K562 (cell line): ENCODE measurements around the gene ORAI3. TPM values are rescaled to one million over a fixed set of nuclear protein-coding genes. Genes with fewer than 3 reads are reported as not detected.

Experiments
- ATF2 ChIP-seq: sonication (generic); formaldehyde crosslinking; IDR thresholded peaks from 2 replicates; pipeline ENCODE4 v1.8.1; 2022; ENCODE audit warnings: missing genetic modification reagents
- CHD4 ChIP-seq: fragments of 200-600 bp; sonication (generic); IDR thresholded peaks from 3 replicates; pipeline ENCODE4 v1.6.1; 2012; ENCODE audit warnings: low read depth, mild to moderate bottlenecking, mixed read lengths, low read length, inconsistent platforms; ENCODE audit not compliant: insufficient read depth, insufficient replicate concordance, poor library complexity, severe bottlenecking
- CREB1 ChIP-seq, 2 experiments: sonication (generic) in 1 of 2; formaldehyde crosslinking in 1 of 2; IDR thresholded peaks; 2 replicates each; pipeline versions ENCODE4 v1.6.1 to v1.8.0; 2012 to 2022; ENCODE audit warnings: inconsistent platforms in 1 of 2, mild to moderate bottlenecking in 1 of 2, missing genetic modification reagents in 1 of 2, moderate library complexity in 1 of 2
- ESRRA ChIP-seq: fragments of 450-650 bp; IDR thresholded peaks from 2 replicates; pipeline ENCODE4 v1.6.1; 2014; ENCODE audit warnings: low read depth, mild to moderate bottlenecking, moderate library complexity, borderline replicate concordance
- GTF2F1 ChIP-seq: IDR thresholded peaks from 2 replicates; pipeline ENCODE4 v1.6.1; 2011; ENCODE audit warnings: low read depth, low read length, improper control_type of control experiment
- LARP7 ChIP-seq: fragments of 450-650 bp; IDR thresholded peaks from 2 replicates; pipeline ENCODE4 v1.6.1; 2016
- MEF2A ChIP-seq: IDR thresholded peaks from 2 replicates; pipeline ENCODE4 v1.6.1; 2011; ENCODE audit warnings: low read depth, mild to moderate bottlenecking, low read length, moderate library complexity; ENCODE audit not compliant: control insufficient read depth
- PHF8 ChIP-seq: fragments of 200-600 bp; sonication (generic); IDR thresholded peaks from 2 replicates; pipeline ENCODE4 v1.6.1; 2012; ENCODE audit warnings: mixed run types, mild to moderate bottlenecking, inconsistent platforms, low read length, moderate library complexity, borderline replicate concordance
- SMAD2 ChIP-seq: fragments of 150-350 bp; IDR thresholded peaks from 2 replicates; pipeline ENCODE4 v1.6.1; 2014; ENCODE audit warnings: low read depth, mild to moderate bottlenecking, low read length
- SMARCE1 ChIP-seq: fragments of 450-650 bp; IDR thresholded peaks from 2 replicates; pipeline ENCODE4 v1.7.1; 2016; ENCODE audit warnings: mild to moderate bottlenecking
- SNAPC5 ChIP-seq: fragments of 250-450 bp; sonication (Bioruptor Pico); IDR thresholded peaks from 2 replicates; pipeline ENCODE4 v1.8.0; 2021; ENCODE audit warnings: moderate library complexity, mild to moderate bottlenecking, inconsistent platforms
- VEZF1 ChIP-seq: fragments of 200-800 bp; sonication (Bioruptor generic); IDR thresholded peaks from 2 replicates; pipeline ENCODE4 v1.6.1; 2017; ENCODE audit warnings: missing genetic modification characterization, missing compliant biosample characterization
- ZBTB17 ChIP-seq: fragments of 450-650 bp; formaldehyde crosslinking; IDR thresholded peaks from 2 replicates; pipeline ENCODE4 v1.4.0; 2020; ENCODE audit warnings: mild to moderate bottlenecking
- ZFX ChIP-seq: sonication (generic); formaldehyde crosslinking; IDR thresholded peaks from 2 replicates; pipeline ENCODE4 v1.8.0; 2022; ENCODE audit warnings: mild to moderate bottlenecking, missing genetic modification reagents, moderate library complexity
- ZNF212 ChIP-seq: fragments of 450-650 bp; formaldehyde crosslinking; IDR thresholded peaks from 2 replicates; pipeline ENCODE4 v1.4.0; 2020; ENCODE audit warnings: mild to moderate bottlenecking
- ZNF445 ChIP-seq: fragments of 250-450 bp; sonication (Bioruptor Pico); IDR thresholded peaks from 2 replicates; pipeline ENCODE4 v1.4.0; 2020; ENCODE audit warnings: low read depth, mild to moderate bottlenecking, moderate library complexity
- ZSCAN32 ChIP-seq: fragments of 450-650 bp; formaldehyde crosslinking; IDR thresholded peaks from 2 replicates; pipeline ENCODE4 v1.4.0; 2020; ENCODE audit warnings: mild to moderate bottlenecking, moderate library complexity
- polyA plus RNA-seq, 8 experiments: library from polyadenylated mRNA; depleted of rRNA in 4 of 8; stranded (reverse) in 5 of 8; unstranded in 3 of 8; fragments of >200 nt; fragmentation: Nextera tagmentation in 2 of 8; fragmentation: Illumina TruSeq in 1 of 8; extraction: Ambion mirVana in 2 of 8; extraction: Trizol in 1 of 8; gene quantifications; 2 replicates each; pipeline versions ENCODE4 v1.2.1 to v1.2.3, GENCODE V29; 2011 to 2014; ENCODE audit warnings: inconsistent platforms in 1 of 8, missing spikeins in 1 of 8
- total RNA-seq, 7 experiments: library from RNA; depleted of rRNA in 6 of 7; stranded (reverse); fragments of >200 nt in 6 of 7; fragmentation: Illumina TruSeq in 2 of 7; extraction: Trizol in 2 of 7; gene quantifications; 2 replicates each; pipeline versions ENCODE4 v1.2.1 to v1.2.3, GENCODE V29; 2011 to 2021; ENCODE audit warnings: low replicate concordance in 1 of 7
- TF ChIP-seq, protein P1 (sequence below): IDR thresholded peaks from 2 replicates; pipeline ENCODE4 v1.6.1; 2014; ENCODE audit warnings: antibody characterized with exemption
- TF ChIP-seq, protein P2 (sequence below): fragments of 450-650 bp; formaldehyde crosslinking; conservative IDR thresholded peaks from 2 replicates; pipeline ENCODE4 v1.4.0; 2022; ENCODE audit warnings: mild to moderate bottlenecking, missing genetic modification characterization
- TF ChIP-seq, protein P3 (sequence below): fragments of 450-650 bp; formaldehyde crosslinking; IDR thresholded peaks from 2 replicates; pipeline ENCODE4 v1.4.0; 2020; ENCODE audit warnings: mild to moderate bottlenecking

ORAI3 gene
- total and polyA plus RNA-seq, 9 of the 15 experiments (the other 6 are each of a cell fraction or from before 2014, with no cell fraction given), result 4.9 to 23.3 (median 14.1) TPM

DNA sequence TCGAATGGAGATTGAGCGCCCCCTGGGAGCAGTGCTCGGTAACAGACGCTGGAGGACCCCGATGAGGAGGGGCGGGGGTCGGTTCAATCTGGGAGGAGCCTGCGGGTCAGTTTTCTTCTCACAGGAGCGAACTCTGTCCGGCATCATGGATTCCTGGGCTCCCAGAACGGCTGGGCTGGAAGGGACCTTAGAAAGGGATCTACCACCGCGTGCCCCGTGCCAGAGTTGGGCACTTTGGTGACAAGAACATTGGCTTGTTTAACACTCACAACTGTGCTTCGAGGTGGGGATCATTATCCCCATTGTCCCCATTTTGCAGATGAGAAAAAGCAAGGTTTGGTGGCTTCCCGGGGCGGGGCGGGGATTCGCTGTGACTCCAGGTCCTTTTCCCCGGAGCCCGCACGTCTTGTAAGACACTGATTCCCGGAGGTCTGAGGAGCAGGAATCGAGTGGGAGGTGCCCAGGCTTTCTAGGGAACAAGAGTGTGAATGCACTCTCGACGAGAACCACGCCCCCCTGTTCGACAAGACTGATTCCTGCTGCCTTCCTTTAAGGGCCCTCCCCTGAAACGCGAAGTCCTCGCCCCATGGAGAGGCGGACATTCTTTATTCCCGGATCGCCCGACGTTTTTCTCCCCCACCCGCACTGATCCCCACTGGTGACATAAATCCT, 27.0 kb upstream of the ORAI3 start (continued):
- TF ChIP-seq GTF2F1, result no peak
- TF ChIP-seq, protein P1, sequence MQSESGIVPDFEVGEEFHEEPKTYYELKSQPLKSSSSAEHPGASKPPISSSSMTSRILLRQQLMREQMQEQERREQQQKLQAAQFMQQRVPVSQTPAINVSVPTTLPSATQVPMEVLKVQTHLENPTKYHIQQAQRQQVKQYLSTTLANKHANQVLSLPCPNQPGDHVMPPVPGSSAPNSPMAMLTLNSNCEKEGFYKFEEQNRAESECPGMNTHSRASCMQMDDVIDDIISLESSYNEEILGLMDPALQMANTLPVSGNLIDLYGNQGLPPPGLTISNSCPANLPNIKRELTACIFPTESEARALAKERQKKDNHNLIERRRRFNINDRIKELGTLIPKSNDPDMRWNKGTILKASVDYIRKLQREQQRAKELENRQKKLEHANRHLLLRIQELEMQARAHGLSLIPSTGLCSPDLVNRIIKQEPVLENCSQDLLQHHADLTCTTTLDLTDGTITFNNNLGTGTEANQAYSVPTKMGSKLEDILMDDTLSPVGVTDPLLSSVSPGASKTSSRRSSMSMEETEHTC, result no peak
- TF ChIP-seq MEF2A, result no peak
- TF ChIP-seq ZBTB17 (CRISPR knock-in tag), result peak; percentile 87
- peak; percentile 98 for TF ChIP-seq CHD4
- peak; percentile 64 for TF ChIP-seq ZFX
- TF ChIP-seq SNAPC5 (CRISPR knock-in tag), result no peak
- no peak for TF ChIP-seq CREB1 (IDR thresholded peaks at IDR 0.05)
- no peak for TF ChIP-seq CREB1 (CRISPR knock-in tag; IDR thresholded peaks at IDR 0.05)
- TF ChIP-seq, protein P2, sequence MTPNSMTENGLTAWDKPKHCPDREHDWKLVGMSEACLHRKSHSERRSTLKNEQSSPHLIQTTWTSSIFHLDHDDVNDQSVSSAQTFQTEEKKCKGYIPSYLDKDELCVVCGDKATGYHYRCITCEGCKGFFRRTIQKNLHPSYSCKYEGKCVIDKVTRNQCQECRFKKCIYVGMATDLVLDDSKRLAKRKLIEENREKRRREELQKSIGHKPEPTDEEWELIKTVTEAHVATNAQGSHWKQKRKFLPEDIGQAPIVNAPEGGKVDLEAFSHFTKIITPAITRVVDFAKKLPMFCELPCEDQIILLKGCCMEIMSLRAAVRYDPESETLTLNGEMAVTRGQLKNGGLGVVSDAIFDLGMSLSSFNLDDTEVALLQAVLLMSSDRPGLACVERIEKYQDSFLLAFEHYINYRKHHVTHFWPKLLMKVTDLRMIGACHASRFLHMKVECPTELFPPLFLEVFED, result 0 out of 2 replicates have a peak, but pooled peaks have one; percentile 4
- TF ChIP-seq, protein P3, sequence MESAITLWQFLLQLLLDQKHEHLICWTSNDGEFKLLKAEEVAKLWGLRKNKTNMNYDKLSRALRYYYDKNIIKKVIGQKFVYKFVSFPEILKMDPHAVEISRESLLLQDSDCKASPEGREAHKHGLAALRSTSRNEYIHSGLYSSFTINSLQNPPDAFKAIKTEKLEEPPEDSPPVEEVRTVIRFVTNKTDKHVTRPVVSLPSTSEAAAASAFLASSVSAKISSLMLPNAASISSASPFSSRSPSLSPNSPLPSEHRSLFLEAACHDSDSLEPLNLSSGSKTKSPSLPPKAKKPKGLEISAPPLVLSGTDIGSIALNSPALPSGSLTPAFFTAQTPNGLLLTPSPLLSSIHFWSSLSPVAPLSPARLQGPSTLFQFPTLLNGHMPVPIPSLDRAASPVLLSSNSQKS (CRISPR knock-in tag), result 0 out of 2 replicates have a peak, but pooled peaks have one; percentile 51
- TF ChIP-seq VEZF1, result peak; percentile 82
- no peak for TF ChIP-seq ATF2 (CRISPR knock-in tag)
- peak; percentile 31; the same call in 1 of the 2 replicates for TF ChIP-seq ESRRA
- no peak for TF ChIP-seq LARP7
- 0 out of 2 replicates have a peak, but pooled peaks have one; percentile 63 for TF ChIP-seq SMARCE1
- peak; percentile 46; the same call in 1 of the 2 replicates for TF ChIP-seq PHF8
- peak; percentile 29; the same call in 1 of the 2 replicates for TF ChIP-seq ZNF445 (CRISPR knock-in tag)
- TF ChIP-seq SMAD2, result no peak
- no peak for TF ChIP-seq ZSCAN32
- TF ChIP-seq ZNF212 (CRISPR knock-in tag), result 0 out of 2 replicates have a peak, but pooled peaks have one; percentile 12
